ENCODE measurements around the gene OBSL1.

The OBSL1 gene

GRCh38 chr2:219565130-219566080 is 5.9 kb downstream of the OBSL1 start:
- DNase-seq (ENCODE audit: low spot score), result no peak

- DNase-seq (ENCODE audit: low spot score), result no peak
These were observed 7.9 kb downstream of the OBSL1 start for GRCh38 chr2:219563271-219563928.

GRCh38 chr2:219562049-219563020 is 9.0 kb downstream of the OBSL1 start:
- DNase-seq (ENCODE audit: low spot score), result no peak

- DNase-seq (ENCODE audit: low spot score), result no peak
These were observed 9.9 kb downstream of the OBSL1 start for GRCh38 chr2:219561179-219562048.

GRCh38 chr2:219560893-219561178 is 10.5 kb downstream of the OBSL1 start:
- no peak for DNase-seq (ENCODE audit: low spot score)

- no peak for DNase-seq (ENCODE audit: low spot score)
These were observed 11.1 kb downstream of the OBSL1 start for GRCh38 chr2:219560037-219560892.

- no peak for DNase-seq (ENCODE audit: low spot score)
These were observed 12.0 kb downstream of the OBSL1 start for GRCh38 chr2:219559156-219559915.

GRCh38 chr2:219557791-219558785 is 13.3 kb downstream of the OBSL1 start:
- no peak for DNase-seq (ENCODE audit: low spot score)

GRCh38 chr2:219557320-219557719 is 14.0 kb downstream of the OBSL1 start:
- DNase-seq (ENCODE audit: low spot score), result no peak

- DNase-seq (ENCODE audit: low spot score), result no peak
These were observed 14.9 kb downstream of the OBSL1 start for GRCh38 chr2:219556413-219556812.

- DNase-seq (ENCODE audit: low spot score), result no peak
These were observed 15.4 kb downstream of the OBSL1 start for GRCh38 chr2:219555956-219556355.

- DNase-seq (ENCODE audit: low spot score), result no peak
These were observed 17.0 kb downstream of the OBSL1 start for GRCh38 chr2:219554350-219554749.

- no peak for DNase-seq (ENCODE audit: low spot score)
These were observed 17.8 kb downstream of the OBSL1 start for GRCh38 chr2:219553463-219553963.

GRCh38 chr2:219553168-219553417 is 18.2 kb downstream of the OBSL1 start:
- no peak for DNase-seq (ENCODE audit: low spot score)

- peak; percentile 92 for DNase-seq (ENCODE audit: low spot score)
These were observed 18.8 kb downstream of the OBSL1 start for GRCh38 chr2:219552382-219553167.

GRCh38 chr2:219551441-219552381 is 19.6 kb downstream of the OBSL1 start:
- no peak for DNase-seq (ENCODE audit: low spot score)

Data from left forelimb (tissue), 1 donor.